ENCODE results near the gene MGLL.

Gene MGLL

DNA sequence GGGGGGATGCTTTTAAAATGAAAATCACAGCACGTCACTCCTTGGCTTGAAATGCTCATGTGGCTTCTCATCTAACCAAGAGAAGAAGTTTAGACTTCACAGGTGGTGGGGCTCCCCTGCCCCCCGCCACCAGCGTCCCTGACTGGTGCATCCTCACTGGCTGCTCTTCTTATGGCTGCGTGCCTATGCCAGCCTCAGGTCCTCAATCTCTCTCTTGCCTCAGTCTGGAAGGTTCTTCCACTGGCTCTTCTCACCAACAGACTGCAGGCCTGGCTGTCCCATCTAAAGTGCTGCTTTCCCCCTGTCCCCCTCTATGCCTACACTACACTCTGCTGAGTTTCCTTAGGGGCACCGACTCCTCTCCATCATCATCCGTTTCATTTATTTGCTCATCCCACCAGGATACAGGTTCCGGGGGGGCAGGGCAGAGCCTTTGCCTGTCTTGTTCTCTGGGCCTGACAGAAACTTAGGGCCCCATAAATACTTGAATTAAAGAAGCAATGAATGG lies 128.9 kb downstream of the MGLL start:
- H2AFZ ChIP-seq (ENCODE audit: low read length) = no peak overlapping the region
- no peak overlapping the region for H3K27ac ChIP-seq (ENCODE audit: low read depth, low read length, poor library complexity, severe bottlenecking)
- no peaks in the 10 kb centered on the region for H4K20me1 ChIP-seq (ENCODE audit: insufficient read depth, low read length)
- peaks cover 3% of the 10 kb centered on the region; the same call in 1 of the 2 replicates for H3K27me3 ChIP-seq (ENCODE audit: insufficient read depth, low read length)
- no peaks in the 10 kb centered on the region for H3K9me3 ChIP-seq (ENCODE audit: low read length)
- H3K4me1 ChIP-seq (ENCODE audit: insufficient read depth, low read length, severe bottlenecking) = peaks cover 21% of the 10 kb centered on the region
- no peak overlapping the region for H3K4me2 ChIP-seq (ENCODE audit: low read length)
- H3K4me3 ChIP-seq (ENCODE audit: low read depth, low read length, poor library complexity, severe bottlenecking) = no peak overlapping the region
- no peaks in the 10 kb centered on the region for H3K36me3 ChIP-seq (ENCODE audit: insufficient read depth, low read length)
- no peaks in the 10 kb centered on the region for H3K79me2 ChIP-seq (ENCODE audit: insufficient read depth, low read length)
- no peak for TF ChIP-seq EZH2 (IDR thresholded peaks at IDR 0.05; ENCODE audit: borderline replicate concordance, low read length)
- TF ChIP-seq, protein P1, sequence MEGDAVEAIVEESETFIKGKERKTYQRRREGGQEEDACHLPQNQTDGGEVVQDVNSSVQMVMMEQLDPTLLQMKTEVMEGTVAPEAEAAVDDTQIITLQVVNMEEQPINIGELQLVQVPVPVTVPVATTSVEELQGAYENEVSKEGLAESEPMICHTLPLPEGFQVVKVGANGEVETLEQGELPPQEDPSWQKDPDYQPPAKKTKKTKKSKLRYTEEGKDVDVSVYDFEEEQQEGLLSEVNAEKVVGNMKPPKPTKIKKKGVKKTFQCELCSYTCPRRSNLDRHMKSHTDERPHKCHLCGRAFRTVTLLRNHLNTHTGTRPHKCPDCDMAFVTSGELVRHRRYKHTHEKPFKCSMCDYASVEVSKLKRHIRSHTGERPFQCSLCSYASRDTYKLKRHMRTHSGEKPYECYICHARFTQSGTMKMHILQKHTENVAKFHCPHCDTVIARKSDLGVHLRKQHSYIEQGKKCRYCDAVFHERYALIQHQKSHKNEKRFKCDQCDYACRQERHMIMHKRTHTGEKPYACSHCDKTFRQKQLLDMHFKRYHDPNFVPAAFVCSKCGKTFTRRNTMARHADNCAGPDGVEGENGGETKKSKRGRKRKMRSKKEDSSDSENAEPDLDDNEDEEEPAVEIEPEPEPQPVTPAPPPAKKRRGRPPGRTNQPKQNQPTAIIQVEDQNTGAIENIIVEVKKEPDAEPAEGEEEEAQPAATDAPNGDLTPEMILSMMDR (IDR thresholded peaks at IDR 0.05; ENCODE audit: low read length) = no peak
- H3K9me2 ChIP-seq (ENCODE audit: low read depth, low read length) = no peaks in the 10 kb centered on the region
- no peak overlapping the region for H3K9ac ChIP-seq (ENCODE audit: low read length)
- H3F3A ChIP-seq (ENCODE audit: insufficient read depth, low read length) = no peaks in the 10 kb centered on the region

DNA sequence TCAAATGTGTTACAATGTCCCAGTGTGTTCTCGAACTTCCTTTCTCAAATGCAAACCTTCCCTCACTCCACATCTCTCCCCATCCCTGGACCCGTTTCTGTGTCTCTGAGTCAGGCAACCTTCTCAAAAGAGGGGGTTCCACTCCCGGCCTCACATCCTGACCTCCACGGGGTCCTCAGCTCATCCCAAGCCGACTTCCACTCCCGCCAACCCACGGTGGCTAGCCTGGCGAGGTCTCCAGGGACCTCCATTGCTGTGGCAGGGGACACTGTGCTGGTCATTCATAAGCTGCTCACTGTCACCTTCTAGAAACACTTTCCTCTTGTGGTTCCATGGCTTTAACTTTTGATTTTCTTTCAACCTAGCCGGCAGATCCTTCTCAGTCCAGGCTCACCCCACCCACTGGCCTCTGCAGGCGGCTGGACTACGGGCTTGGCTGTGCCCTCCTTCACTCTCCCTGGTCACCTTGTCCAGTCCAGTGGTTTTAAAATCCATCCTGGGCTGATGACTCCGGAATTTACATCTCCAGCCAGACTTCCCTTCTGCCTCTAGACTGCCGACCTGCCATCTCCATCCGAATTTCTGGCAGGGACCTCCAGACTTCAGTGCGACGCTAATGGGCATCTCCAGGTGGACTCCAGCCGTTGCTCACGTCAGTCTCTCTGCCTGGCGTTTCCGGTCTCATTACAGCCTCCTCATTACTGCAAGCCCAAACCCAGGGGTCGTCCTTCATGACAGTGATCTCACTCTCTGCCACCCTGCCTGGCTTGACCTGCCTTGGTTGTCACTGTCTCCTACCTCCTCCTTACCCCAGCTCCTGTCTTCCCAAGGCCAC lies 129.6 kb downstream of the MGLL start:
- Histone ChIP-seq H2AFZ (ENCODE audit: low read length) (no peak overlapping the region), H3K4me3 (ENCODE audit: low read depth, low read length, poor library complexity, severe bottlenecking) (no peak overlapping the region), H3K27ac (ENCODE audit: low read depth, low read length, poor library complexity, severe bottlenecking) (no peak overlapping the region), H3K79me2 (ENCODE audit: insufficient read depth, low read length) (no peaks in the 10 kb centered on the region), H3K9me2 (ENCODE audit: low read depth, low read length) (no peaks in the 10 kb centered on the region), H3K36me3 (ENCODE audit: insufficient read depth, low read length) (no peaks in the 10 kb centered on the region), H3K9ac (ENCODE audit: low read length) (no peak overlapping the region), H3K4me2 (ENCODE audit: low read length) (no peak overlapping the region), H3K27me3 (ENCODE audit: insufficient read depth, low read length) (peaks cover 3% of the 10 kb centered on the region; the same call in 1 of the 2 replicates), H3F3A (ENCODE audit: insufficient read depth, low read length) (no peaks in the 10 kb centered on the region), H4K20me1 (ENCODE audit: insufficient read depth, low read length) (no peaks in the 10 kb centered on the region), H3K4me1 (ENCODE audit: insufficient read depth, low read length, severe bottlenecking) (peaks cover 15% of the 10 kb centered on the region), H3K9me3 (ENCODE audit: low read length) (no peaks in the 10 kb centered on the region)
- no peak for TF ChIP-seq EZH2 (IDR thresholded peaks at IDR 0.05; ENCODE audit: borderline replicate concordance, low read length)
- TF ChIP-seq, protein P1 (IDR thresholded peaks at IDR 0.05; ENCODE audit: low read length) = no peak

DNA sequence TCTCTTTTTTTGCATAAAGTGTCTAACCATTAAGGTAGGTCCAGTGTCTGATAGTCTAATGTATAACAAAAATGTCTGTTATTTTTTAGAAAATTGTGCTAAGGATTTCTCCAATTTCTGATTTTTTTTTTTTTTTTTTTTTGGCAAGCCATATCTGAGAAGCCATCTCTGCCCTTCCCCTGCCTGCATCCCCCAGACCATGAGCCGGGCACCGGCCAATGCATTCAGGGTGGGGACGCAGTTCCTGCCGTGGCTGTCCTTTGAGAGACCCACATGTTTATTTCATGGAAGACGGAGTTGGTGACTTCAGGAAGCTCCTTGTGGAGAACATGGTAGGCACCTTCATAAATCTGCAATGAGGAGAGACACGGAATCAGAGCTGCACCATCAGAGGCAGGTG lies 130.3 kb downstream of the MGLL start:
- no peaks in the 10 kb centered on the region for H4K20me1 ChIP-seq (ENCODE audit: insufficient read depth, low read length)
- H3K27ac ChIP-seq (ENCODE audit: low read depth, low read length, poor library complexity, severe bottlenecking) = no peak overlapping the region
- H3K9me2 ChIP-seq (ENCODE audit: low read depth, low read length) = no peaks in the 10 kb centered on the region
- H3K4me2 ChIP-seq (ENCODE audit: low read length) = no peak overlapping the region
- no peaks in the 10 kb centered on the region for H3K36me3 ChIP-seq (ENCODE audit: insufficient read depth, low read length)
- TF ChIP-seq, protein P1 (IDR thresholded peaks at IDR 0.05; ENCODE audit: low read length) = no peak
- TF ChIP-seq EZH2 (IDR thresholded peaks at IDR 0.05; ENCODE audit: borderline replicate concordance, low read length) = no peak
- H2AFZ ChIP-seq (ENCODE audit: low read length) = no peak overlapping the region
- no peaks in the 10 kb centered on the region for H3K9me3 ChIP-seq (ENCODE audit: low read length)
- no peak overlapping the region for H3K9ac ChIP-seq (ENCODE audit: low read length)
- no peaks in the 10 kb centered on the region for H3K79me2 ChIP-seq (ENCODE audit: insufficient read depth, low read length)
- H3K27me3 ChIP-seq (ENCODE audit: insufficient read depth, low read length) = peaks cover 3% of the 10 kb centered on the region; the same call in 1 of the 2 replicates
- H3F3A ChIP-seq (ENCODE audit: insufficient read depth, low read length) = no peaks in the 10 kb centered on the region
- peaks cover 7% of the 10 kb centered on the region for H3K4me1 ChIP-seq (ENCODE audit: insufficient read depth, low read length, severe bottlenecking)
- H3K4me3 ChIP-seq (ENCODE audit: low read depth, low read length, poor library complexity, severe bottlenecking) = no peak overlapping the region

Measured in OCI-LY1 (cell line).